Thyroid gland (tissue), 4 donors: ENCODE measurements around the gene EIF2B1. TPM values are rescaled to one million over a fixed set of nuclear protein-coding genes. Genes with fewer than 3 reads are reported as not detected.
A peak's percentile ranks its signal among the peaks of the same experiment; 100 is the strongest.
"Not testable (repeated sequence)": the region's sequence is repeated elsewhere in the genome, so short reads cannot be mapped to it uniquely, and the experiment has no call there.

ENCODE experiments used
- DNase-seq, 2 donors: peaks; one replicate each; pipeline ENCODE4 v3.0.0-alpha.2; 2019
- H3K27ac ChIP-seq, 3 donors: fragments of 200-600 bp; sonication (generic); 1 replicate in 2 of 3; 2 replicates in 1 of 3; pipeline ENCODE4 v1.5.1; 2016 to 2019; ENCODE audit warnings: mild to moderate bottlenecking in 1 of 3, moderate library complexity in 1 of 3
- H3K27me3 ChIP-seq: fragments of 200-600 bp; sonication (generic); one replicate; pipeline ENCODE4 v1.5.1; 2019
- H3K36me3 ChIP-seq, 2 donors: fragments of 200-600 bp; sonication (generic); one replicate each; pipeline ENCODE4 v1.5.1; 2016 to 2019
- H3K4me1 ChIP-seq, 2 donors: fragments of 200-600 bp; sonication (generic); one replicate each; pipeline ENCODE4 v1.5.1; 2017 to 2019
- H3K4me3 ChIP-seq, 3 donors: fragments of 200-600 bp; sonication (generic); replicated peaks in 1 of 3; 1 replicate in 2 of 3; 2 replicates in 1 of 3; pipeline ENCODE4 v1.5.1; 2016; ENCODE audit warnings: mild to moderate bottlenecking in 1 of 3
- H3K9me3 ChIP-seq: fragments of 200-600 bp; sonication (generic); one replicate; pipeline ENCODE4 v1.5.1; 2017
- POLR2A ChIP-seq, 2 donors: fragments of 450-650 bp; IDR thresholded peaks; one replicate each; pipeline ENCODE4 v1.6.1; 2017; ENCODE audit warnings: antibody characterized with exemption in 2 of 2, mild to moderate bottlenecking in 2 of 2, moderate library complexity in 1 of 2
- WGBS, 2 donors: methylation state at CpG; one replicate each; pipeline ENCODE4 v1.1.5; 2017; 5-methylcytosine and 5-hydroxymethylcytosine counted together
- intact Hi-C: fragments of 100-400 bp; cut with DNase I; formaldehyde crosslinking; loops from one replicate; pipeline ENCODE4 v1.15.1; 2023
- total RNA-seq, 4 donors: library from RNA; depleted of rRNA; stranded (reverse); fragments of >200 nt; gene quantifications; one replicate each; pipeline ENCODE4 v1.2.3, GENCODE V29; 2016
- TF ChIP-seq, protein P1 (sequence below), 6 experiments: fragments of 200-600 bp in 3 of 6; fragments of 450-650 bp in 3 of 6; sonication (generic) in 3 of 6; IDR thresholded peaks; one replicate each; pipeline ENCODE4 v1.5.1; 2016 to 2019; ENCODE audit warnings: antibody characterized with exemption in 6 of 6, mild to moderate bottlenecking in 2 of 6, inconsistent platforms in 1 of 6, moderate library complexity in 1 of 6

Gene EIF2B1
- total RNA-seq, 4 donors from 2014 or later, result 86.9 to 146 (median 128) TPM

DNA sequence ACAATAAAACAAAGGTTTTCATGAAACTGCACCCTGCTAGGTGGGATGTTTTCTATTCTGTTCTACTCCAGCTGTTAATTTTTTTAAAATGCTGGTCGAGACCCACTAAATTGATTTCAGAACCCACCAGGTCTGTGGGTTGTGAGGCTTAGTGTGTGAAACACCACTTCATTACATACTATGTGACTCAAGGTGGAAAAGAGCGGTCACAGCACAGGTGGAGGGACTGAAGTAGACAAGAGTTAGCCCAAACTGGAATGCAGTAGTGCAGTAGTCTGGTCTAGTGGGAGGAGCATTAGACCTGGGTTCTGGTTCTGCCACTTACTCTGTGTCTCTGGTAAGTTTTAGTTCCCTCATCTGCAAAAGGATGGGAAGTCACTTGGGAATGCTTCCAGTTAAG is 19.4 kb downstream of the EIF2B1 start:
- 94 to 95% methylated on average over 2 of the region's 2 CpGs for WGBS, 2 donors
- H3K27ac ChIP-seq, result no peak overlapping the region
- intact Hi-C loops, result no loop called here
- H3K4me3 ChIP-seq, result no peak overlapping the region
- H3K36me3 ChIP-seq, result peaks cover 70 to 80% of the 10 kb centered on the region in 2 donors
- H3K4me1 ChIP-seq, result no peaks in the 10 kb centered on the region
- no peaks in the 10 kb centered on the region for H3K27me3 ChIP-seq
- no peaks in the 10 kb centered on the region for H3K9me3 ChIP-seq
- no peak for DNase-seq
- TF ChIP-seq, protein P1, sequence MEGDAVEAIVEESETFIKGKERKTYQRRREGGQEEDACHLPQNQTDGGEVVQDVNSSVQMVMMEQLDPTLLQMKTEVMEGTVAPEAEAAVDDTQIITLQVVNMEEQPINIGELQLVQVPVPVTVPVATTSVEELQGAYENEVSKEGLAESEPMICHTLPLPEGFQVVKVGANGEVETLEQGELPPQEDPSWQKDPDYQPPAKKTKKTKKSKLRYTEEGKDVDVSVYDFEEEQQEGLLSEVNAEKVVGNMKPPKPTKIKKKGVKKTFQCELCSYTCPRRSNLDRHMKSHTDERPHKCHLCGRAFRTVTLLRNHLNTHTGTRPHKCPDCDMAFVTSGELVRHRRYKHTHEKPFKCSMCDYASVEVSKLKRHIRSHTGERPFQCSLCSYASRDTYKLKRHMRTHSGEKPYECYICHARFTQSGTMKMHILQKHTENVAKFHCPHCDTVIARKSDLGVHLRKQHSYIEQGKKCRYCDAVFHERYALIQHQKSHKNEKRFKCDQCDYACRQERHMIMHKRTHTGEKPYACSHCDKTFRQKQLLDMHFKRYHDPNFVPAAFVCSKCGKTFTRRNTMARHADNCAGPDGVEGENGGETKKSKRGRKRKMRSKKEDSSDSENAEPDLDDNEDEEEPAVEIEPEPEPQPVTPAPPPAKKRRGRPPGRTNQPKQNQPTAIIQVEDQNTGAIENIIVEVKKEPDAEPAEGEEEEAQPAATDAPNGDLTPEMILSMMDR (IDR thresholded peaks at IDR 0.05), result no peak
- TF ChIP-seq POLR2A (IDR thresholded peaks at IDR 0.05), result no peak

DNA sequence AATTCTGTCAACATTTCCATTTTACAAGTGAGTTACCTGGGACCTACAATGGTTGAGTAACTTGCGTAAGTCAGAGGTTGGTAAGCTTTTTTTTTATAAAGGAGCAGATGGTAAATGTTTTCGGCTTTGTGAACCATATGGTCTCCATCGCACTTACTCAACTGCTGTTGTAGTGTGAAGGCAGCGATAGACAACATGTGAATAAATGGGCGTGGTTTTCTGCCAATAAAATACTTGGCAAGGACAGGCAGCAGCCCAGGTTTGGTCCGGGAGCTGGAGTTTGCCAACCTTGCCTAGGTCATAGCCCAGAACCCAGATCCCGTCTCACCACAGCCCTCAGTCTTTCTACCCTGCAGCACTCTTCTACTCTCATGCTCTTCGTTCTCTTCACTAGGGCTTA is 25.3 kb downstream of the EIF2B1 start:
- 93 to 97% methylated on average over 8 of the region's 8 CpGs for WGBS, 2 donors
- Histone ChIP-seq H3K27ac (no peak overlapping the region), H3K4me1 (no peaks in the 10 kb centered on the region), H3K9me3 (no peaks in the 10 kb centered on the region), H3K36me3 (peaks cover 58 to 65% of the 10 kb centered on the region in 2 donors), H3K27me3 (no peaks in the 10 kb centered on the region), H3K4me3 (no peak overlapping the region)
- no peak for DNase-seq
- intact Hi-C loops, result no loop called here
- TF ChIP-seq, protein P1 (IDR thresholded peaks at IDR 0.05), result no peak
- TF ChIP-seq POLR2A (IDR thresholded peaks at IDR 0.05), result no peak

DNA sequence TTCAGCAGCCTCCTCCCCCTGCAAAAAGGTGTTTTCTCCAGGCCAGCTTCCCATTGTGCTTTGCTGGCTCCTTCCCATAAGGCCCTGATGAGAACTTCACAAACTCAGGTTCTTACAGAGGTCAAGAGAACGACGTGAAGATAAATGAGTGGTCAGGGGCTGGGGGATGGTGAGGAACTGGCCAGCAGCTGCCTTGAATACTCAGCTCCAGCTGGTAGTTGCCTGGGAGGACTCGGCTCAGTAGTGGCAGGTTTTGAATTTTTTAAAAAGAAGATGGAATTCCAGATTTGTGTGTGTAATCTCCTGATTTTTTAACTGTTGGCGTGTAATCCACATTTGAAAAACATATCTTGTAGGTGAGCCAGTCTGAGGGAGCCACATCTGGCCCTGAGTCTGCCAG is 25.7 kb downstream of the EIF2B1 start:
- TF ChIP-seq, protein P1 (IDR thresholded peaks at IDR 0.05), result no peak
- no peak for TF ChIP-seq POLR2A (IDR thresholded peaks at IDR 0.05)
- Histone ChIP-seq H3K4me3 (no peak overlapping the region), H3K9me3 (no peaks in the 10 kb centered on the region), H3K27me3 (no peaks in the 10 kb centered on the region), H3K27ac (no peak overlapping the region), H3K4me1 (peaks cover 4% of the 10 kb centered on the region in 2 donors), H3K36me3 (peaks cover 54 to 62% of the 10 kb centered on the region in 2 donors)
- 77 to 85% methylated on average over 4 of the region's 4 CpGs for WGBS, 2 donors
- DNase-seq, result no peak
- intact Hi-C loops, result no loop called here

DNA sequence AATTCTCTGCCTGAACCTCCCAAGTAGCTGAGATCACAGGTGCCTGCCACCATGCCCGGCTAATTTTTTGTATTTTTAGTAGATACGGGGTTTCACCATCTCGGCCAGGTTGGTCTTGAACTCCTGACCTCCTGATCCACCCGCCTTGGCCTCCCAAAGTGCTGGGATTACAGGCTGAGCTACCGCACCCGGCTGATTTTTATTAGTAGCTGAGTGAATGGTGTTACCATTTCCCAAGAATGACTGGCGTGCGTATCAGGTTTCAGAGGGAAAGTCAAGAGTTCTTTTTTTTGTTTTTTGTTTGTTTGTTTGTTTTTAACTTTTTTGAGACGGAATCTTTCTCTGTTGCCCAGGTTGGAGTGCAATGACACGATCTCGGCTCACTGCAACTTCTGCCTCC is 30.0 kb downstream of the EIF2B1 start:
- H3K4me1 ChIP-seq, result peaks cover 5 to 15% of the 10 kb centered on the region in 2 donors
- intact Hi-C loops, H3K27me3 ChIP-seq, DNase-seq, H3K4me3 ChIP-seq, H3K9me3 ChIP-seq, H3K27ac ChIP-seq: not testable (repeated sequence)
- WGBS, 2 donors, result 78 to 91% methylated on average over 11 of the region's 11 CpGs
- H3K36me3 ChIP-seq, result peaks cover 19 to 30% of the 10 kb centered on the region in 2 donors

DNA sequence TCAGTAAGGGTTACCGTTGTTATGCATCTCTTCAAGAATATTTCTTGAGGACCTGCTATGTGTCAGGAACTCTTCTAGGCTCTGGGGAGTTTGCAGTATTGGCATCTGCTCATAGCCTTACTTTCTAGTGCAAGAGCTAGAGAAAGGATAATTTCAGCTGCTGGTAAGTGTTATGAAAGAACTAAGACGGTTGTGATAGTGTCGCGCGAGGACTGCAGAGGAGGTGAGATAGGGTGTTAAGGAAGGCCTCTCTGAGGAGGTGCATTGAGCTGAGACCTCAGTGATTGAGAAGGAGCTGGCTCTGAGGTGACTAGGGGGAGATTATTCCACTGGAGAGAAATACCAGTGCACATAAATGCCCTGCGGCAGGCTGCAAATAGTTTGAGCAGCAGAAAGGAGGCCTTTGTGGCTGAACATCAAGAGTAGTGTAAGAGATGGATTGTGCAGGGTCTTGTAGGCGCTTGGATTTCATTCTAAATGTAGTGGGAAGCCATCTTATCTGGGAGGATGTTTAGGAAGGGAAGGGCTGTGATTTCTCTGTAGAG is 30.8 kb downstream of the EIF2B1 start:
- peak overlapping the region; percentile 67 to 80 (median 70) for H3K4me3 ChIP-seq
- peak overlapping the region in 1 of 3 donors; percentile 68 for H3K27ac ChIP-seq
- H3K4me1 ChIP-seq, result peaks cover 5 to 15% of the 10 kb centered on the region in 2 donors
- no peaks in the 10 kb centered on the region for H3K9me3 ChIP-seq
- DNase-seq, result no peak
- 13% methylated on average over 7 of the region's 7 CpGs for WGBS, 2 donors
- H3K36me3 ChIP-seq, result peaks cover 13 to 26% of the 10 kb centered on the region in 2 donors
- intact Hi-C loops, result no loop called here
- no peak for TF ChIP-seq POLR2A (IDR thresholded peaks at IDR 0.05)
- TF ChIP-seq, protein P1 (IDR thresholded peaks at IDR 0.05), result no peak
- H3K27me3 ChIP-seq, result no peaks in the 10 kb centered on the region
